Erythroblast (primary cell): ENCODE measurements around the gene EFHD1.

Experiments
- GATA1 ChIP-seq: IDR thresholded peaks from 2 replicates; pipeline ENCODE4 v1.6.1; 2011; ENCODE audit warnings: low read depth, mild to moderate bottlenecking, control low read depth, low read length, moderate library complexity
- POLR2A ChIP-seq: IDR thresholded peaks from 2 replicates; pipeline ENCODE4 v1.6.1; 2011; ENCODE audit warnings: mild to moderate bottlenecking, low read length

- TF ChIP-seq GATA1 (no peak), POLR2A (no peak)
Measured at GRCh38 chr2:232636788-232637420, 3.5 kb downstream of the EFHD1 start.
